ENCODE measurements around the gene VNN1.
"Not testable (repeated sequence)": the region's sequence is repeated elsewhere in the genome, so short reads cannot be mapped to it uniquely, and the experiment has no call there.

The VNN1 gene

DNA sequence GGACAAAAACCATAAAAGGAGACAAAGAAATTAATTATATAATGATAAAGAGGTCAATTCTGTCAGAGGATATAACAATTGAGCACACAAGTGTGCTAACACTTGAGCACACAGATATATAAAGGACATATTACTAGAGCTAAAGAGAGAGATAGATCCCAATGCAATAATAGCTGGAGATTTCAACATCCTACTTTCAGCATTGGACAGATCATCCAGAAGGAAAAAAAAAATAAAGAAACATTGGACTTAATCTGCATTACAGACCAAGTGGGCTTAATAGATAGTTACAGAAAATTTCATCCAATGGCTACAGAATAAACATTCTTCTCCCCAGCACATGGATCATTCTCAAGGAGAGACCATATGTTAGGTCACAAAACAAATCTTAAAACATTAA is 9.9 kb downstream of the VNN1 start:
- Mint-ChIP-seq H3K27ac (no peak overlapping the region), H3K9me3 (peaks cover 12% of the 10 kb centered on the region), H3K4me1 (no peaks in the 10 kb centered on the region), H3K4me3 (no peak overlapping the region), H3K36me3 (no peaks in the 10 kb centered on the region)
- ATAC-seq (no peak), DNase-seq (ENCODE audit: low spot score in 2 of 2) (no peak)

DNA sequence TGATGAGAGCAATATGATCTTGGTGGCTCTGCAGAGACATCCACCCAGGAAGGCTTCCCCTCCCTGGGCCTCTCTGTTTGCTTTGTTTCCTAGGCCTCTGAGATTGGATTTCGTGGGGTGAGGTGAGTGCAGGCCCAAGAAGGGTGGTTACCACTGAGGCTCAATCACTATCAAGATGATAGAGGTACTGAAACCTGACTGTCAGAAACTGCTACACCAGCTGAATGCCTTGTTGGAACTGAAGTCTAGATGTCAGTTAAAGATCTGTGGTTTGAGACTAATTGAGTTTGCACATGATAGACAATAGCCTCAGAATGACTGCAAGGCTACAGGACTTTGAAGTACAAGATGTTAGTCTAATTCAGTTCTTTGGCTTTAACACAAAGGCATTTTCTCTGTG is 15.2 kb downstream of the VNN1 start:
- ATAC-seq: no peak
- no peaks in the 10 kb centered on the region for H3K4me1 Mint-ChIP-seq
- H3K27ac Mint-ChIP-seq: no peak overlapping the region
- peaks cover 14% of the 10 kb centered on the region for H3K9me3 Mint-ChIP-seq
- H3K4me3 Mint-ChIP-seq: no peak overlapping the region
- DNase-seq (ENCODE audit: low spot score in 2 of 2): no peak
- H3K36me3 Mint-ChIP-seq: no peaks in the 10 kb centered on the region

DNA sequence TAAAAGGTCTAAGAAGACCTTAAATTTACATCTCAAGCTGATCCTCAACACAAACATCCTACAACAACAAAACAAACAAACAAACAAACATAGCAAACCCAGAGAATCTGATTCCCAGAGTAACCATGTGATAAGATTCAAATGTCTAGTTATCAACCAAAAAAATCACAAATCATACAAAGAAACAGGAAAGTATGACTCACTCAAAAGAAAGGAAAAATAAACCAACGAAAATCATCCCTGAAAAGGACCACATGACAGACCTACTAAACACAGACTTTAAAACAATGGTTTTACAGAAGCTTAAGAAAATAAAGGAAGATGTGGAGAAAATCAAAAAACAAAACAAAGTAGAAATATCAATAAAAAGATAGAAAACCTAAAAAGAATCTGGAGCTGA is 18.1 kb downstream of the VNN1 start:
- Mint-ChIP-seq H3K4me3 (no peak overlapping the region), H3K9me3 (peaks cover 11% of the 10 kb centered on the region), H3K27ac (no peak overlapping the region), H3K36me3 (no peaks in the 10 kb centered on the region), H3K4me1 (no peaks in the 10 kb centered on the region)
- no peak for ATAC-seq
- no peak for DNase-seq (ENCODE audit: low spot score in 2 of 2)

DNA sequence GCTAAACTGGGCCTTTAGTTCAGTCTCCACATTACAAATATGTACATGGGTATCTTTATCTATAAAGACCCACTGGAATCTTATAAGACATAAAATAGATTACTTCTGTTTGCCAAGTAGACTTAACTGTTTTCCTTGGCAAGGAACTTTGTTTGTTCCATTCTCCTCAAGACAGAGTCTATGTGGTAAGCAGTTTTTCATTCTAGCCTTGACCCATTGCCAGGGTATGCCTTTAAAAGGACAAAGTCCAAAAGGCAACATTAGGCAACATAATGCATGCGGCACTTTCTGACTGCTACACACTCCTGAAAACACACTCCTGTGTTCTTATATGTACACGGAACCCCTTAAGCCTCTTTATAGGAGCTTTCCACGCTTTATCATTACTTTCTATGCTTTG is 20.4 kb downstream of the VNN1 start:
- Mint-ChIP-seq H3K4me1 (no peaks in the 10 kb centered on the region), H3K4me3 (no peak overlapping the region), H3K27ac (no peak overlapping the region), H3K36me3 (no peaks in the 10 kb centered on the region), H3K9me3 (peaks cover 11% of the 10 kb centered on the region)
- DNase-seq (ENCODE audit: low spot score in 2 of 2): no peak
- no peak for ATAC-seq

DNA sequence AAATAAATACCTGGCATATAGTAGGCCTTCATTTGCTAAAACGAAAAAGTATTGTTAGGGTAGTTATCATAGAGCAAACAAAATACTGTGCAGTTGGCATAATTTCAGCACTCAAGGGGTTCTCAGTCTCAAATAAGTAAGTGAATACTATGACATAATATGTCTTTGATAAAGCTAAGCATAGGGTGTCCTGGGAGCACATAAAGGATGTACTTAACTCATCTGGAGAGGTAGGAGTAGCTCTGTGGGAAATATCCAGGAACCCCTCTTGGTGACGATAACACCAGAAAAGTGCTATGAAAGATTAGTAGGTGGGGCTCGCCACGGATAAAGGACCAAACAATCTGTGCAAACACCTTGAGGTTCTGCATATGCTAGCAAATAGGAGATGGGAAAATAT is 23.2 kb downstream of the VNN1 start:
- peaks cover 2% of the 10 kb centered on the region for H3K9me3 Mint-ChIP-seq
- no peaks in the 10 kb centered on the region for H3K4me1 Mint-ChIP-seq
- no peaks in the 10 kb centered on the region for H3K36me3 Mint-ChIP-seq

DNA sequence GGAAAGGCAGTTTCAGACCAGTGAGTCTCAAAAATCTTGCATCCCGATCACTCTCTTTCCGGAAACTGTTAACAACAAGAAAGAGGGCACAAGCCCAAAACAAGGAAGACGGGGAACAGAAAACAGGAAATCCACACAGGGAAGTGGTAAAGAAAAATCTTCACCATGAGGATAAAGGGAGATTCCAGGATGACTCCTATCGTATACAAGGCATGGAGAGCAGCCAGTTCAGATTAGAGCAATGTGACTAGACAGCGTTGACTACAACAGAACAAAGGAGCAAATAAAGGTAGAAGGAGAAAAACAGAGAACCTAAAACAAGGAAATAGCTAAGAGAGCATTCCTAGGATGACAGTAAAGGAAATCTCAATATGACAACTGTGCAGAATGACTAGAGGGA is 26.5 kb downstream of the VNN1 start:
- Mint-ChIP-seq H3K27ac (no peak overlapping the region), H3K4me1 (no peaks in the 10 kb centered on the region), H3K36me3 (no peaks in the 10 kb centered on the region), H3K4me3 (no peak overlapping the region), H3K9me3 (no peaks in the 10 kb centered on the region)
- DNase-seq (ENCODE audit: low spot score in 2 of 2): no peak
- ATAC-seq: no peak

More for the DNA sequence above, 23.2 kb downstream of the VNN1 start:
- Mint-ChIP-seq H3K4me3 (no peak overlapping the region), H3K27ac (no peak overlapping the region)
- DNase-seq (ENCODE audit: low spot score in 2 of 2) (no peak), ATAC-seq (no peak)

DNA sequence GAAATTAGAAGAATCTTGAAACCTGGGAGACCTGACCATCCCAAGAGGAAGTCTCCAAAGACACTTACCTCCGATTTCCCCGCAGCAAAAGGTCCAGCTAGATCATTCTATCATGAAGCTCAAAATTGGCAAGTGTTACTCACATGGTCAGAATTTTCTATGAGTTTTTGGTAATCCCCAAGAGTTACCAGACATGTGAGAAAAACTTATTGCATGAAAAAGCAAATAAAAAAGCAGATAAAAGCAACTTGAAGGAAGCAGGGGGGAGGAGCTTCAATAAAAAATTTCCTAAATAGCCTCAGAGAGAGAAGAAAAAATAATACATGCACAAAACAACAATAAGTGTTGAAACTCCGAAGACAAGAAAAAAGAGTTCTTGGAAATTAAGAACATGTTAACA is 27.3 kb downstream of the VNN1 start:
- H3K27ac Mint-ChIP-seq: no peak overlapping the region
- no peaks in the 10 kb centered on the region for H3K9me3 Mint-ChIP-seq
- H3K36me3 Mint-ChIP-seq: no peaks in the 10 kb centered on the region
- no peaks in the 10 kb centered on the region for H3K4me1 Mint-ChIP-seq
- no peak for ATAC-seq
- H3K4me3 Mint-ChIP-seq: no peak overlapping the region
- DNase-seq (ENCODE audit: low spot score in 2 of 2): no peak

DNA sequence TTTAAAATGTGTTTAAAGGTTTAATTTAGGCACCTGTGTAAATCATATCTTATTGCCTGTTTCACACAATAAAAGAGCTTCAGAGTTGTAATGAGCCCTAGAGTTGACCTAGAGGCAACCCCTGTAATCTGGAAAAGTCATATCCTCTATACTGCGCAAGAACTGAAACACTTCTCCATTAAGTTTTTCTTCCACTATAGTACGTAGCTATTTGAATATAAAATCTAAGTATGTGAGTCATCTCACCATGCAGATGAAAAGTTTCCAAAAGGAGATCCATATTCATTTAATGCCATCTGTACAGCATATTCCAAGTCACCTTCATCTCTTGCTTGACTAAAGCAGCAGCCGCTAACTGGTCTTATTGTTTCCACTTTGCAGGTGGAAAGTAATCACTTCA is 28.8 kb downstream of the VNN1 start:
- Mint-ChIP-seq H3K4me1 (no peaks in the 10 kb centered on the region), H3K9me3 (no peaks in the 10 kb centered on the region), H3K27ac (no peak overlapping the region), H3K4me3 (no peak overlapping the region), H3K36me3 (no peaks in the 10 kb centered on the region)
- DNase-seq (ENCODE audit: low spot score in 2 of 2) (no peak), ATAC-seq (no peak)

DNA sequence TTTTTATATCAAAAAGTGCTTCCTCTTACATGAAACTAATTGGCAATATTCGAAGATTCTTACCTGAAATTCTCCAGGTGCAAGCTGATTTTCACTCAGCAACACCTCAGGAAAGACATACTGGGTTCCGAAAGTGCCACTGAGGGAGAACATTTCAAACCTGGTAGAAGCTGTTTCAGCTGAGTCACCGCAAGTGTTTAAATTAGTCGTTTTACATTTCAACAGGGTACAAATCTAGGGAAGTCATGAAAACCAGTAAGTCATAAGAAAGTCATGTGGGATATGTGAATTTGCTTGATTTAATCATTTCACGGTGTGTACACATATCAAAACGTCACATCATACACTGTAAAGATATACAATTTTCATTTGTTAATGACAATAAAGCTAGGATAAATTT is 29.6 kb downstream of the VNN1 start:
- no peak overlapping the region for H3K27ac Mint-ChIP-seq
- no peak for DNase-seq (ENCODE audit: low spot score in 2 of 2)
- H3K4me1 Mint-ChIP-seq: no peaks in the 10 kb centered on the region
- no peaks in the 10 kb centered on the region for H3K36me3 Mint-ChIP-seq
- no peaks in the 10 kb centered on the region for H3K9me3 Mint-ChIP-seq
- no peak for ATAC-seq
- no peak overlapping the region for H3K4me3 Mint-ChIP-seq

DNA sequence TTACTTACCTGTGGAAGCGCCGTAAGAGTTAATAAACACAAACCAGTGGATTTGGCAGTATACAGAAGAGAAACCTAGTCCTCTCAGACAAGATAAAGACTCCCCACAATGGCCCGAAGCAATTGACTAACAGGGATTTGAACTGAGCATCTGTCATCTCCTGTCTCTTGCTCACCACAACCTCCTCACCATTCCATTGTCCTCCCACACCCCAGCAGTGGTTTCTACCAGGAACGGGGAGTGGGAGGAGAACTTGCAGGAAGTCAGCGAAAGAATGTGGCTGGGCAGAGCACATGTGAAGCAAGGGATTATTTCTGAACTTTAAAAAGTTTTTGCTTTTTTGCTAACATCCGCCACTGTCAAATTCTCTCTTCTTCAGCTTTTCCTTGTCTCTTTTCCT is 30.3 kb downstream of the VNN1 start:
- no peak for DNase-seq (ENCODE audit: low spot score in 2 of 2)
- ATAC-seq: no peak
- no peak overlapping the region for H3K4me3 Mint-ChIP-seq
- no peaks in the 10 kb centered on the region for H3K9me3 Mint-ChIP-seq
- no peaks in the 10 kb centered on the region for H3K36me3 Mint-ChIP-seq
- H3K4me1 Mint-ChIP-seq: no peaks in the 10 kb centered on the region
- no peak overlapping the region for H3K27ac Mint-ChIP-seq

DNA sequence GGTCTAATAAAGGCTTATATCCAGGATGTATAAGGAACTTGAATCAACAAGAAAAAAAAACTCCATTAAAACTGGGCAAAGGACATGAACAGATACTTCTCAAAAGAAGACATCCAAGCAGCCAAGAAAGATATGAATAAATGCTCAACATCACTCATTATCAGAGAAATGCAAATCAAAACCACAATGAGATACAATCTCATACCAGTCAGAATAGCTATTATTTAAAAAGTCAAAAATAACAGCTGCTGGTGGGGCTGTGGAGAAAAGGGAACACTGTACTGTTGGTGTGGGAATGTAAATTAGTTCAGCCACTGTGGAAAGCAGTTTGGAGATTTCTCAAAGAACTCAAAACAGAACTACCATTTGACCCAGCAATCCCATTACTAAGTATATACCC is 34.8 kb downstream of the VNN1 start:
- ATAC-seq; H3K27ac Mint-ChIP-seq; H3K36me3 Mint-ChIP-seq; DNase-seq (ENCODE audit: low spot score in 2 of 2); H3K4me3 Mint-ChIP-seq; H3K4me1 Mint-ChIP-seq; H3K9me3 Mint-ChIP-seq: not testable (repeated sequence)

DNA sequence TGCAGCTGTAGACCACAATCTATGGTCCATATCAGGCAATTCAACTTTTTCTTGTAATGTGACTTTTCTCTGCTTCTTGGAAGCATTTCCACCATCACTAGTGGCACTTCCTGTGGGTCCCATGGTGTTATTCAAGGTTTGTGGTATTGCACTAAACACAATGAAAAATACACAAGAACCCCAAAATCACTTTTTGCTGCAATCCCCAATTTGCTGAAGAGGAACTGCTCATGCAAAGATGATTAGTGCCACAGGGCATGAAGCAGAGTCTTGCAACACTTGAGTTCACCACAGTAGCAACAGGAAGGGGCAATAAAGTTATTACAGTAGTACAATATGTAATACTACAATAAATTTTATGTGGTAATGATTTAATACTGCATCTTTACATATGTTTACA is 38.1 kb downstream of the VNN1 start:
- H3K27ac Mint-ChIP-seq: no peak overlapping the region
- H3K9me3 Mint-ChIP-seq: no peaks in the 10 kb centered on the region
- no peaks in the 10 kb centered on the region for H3K36me3 Mint-ChIP-seq
- no peak overlapping the region for H3K4me3 Mint-ChIP-seq
- no peak for DNase-seq (ENCODE audit: low spot score in 2 of 2)
- no peaks in the 10 kb centered on the region for H3K4me1 Mint-ChIP-seq
- ATAC-seq: no peak

DNA sequence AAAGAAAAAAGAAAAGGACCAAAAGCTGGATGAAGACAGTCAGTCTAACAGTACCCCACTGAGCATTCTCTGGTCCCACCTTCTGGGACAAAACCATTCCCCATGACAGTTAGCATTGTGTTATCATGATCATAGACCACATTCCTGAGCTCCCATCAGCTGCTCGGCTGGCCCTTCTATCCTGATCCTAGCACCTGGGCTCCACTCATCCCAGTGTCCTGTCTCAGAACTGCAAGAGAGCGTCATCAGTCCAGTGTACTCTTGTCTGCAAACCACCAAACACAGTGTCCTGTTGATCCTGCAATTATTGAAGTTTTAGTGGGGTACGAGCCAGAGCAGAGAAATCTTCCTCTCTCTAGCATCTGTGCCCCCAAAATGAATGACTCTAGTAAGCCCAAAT is 38.9 kb downstream of the VNN1 start:
- Mint-ChIP-seq H3K9me3 (no peaks in the 10 kb centered on the region), H3K4me3 (no peak overlapping the region), H3K36me3 (no peaks in the 10 kb centered on the region), H3K27ac (no peak overlapping the region), H3K4me1 (peaks cover under 1% of the 10 kb centered on the region)
- ATAC-seq: no peak
- DNase-seq (ENCODE audit: low spot score in 2 of 2): no peak

DNA sequence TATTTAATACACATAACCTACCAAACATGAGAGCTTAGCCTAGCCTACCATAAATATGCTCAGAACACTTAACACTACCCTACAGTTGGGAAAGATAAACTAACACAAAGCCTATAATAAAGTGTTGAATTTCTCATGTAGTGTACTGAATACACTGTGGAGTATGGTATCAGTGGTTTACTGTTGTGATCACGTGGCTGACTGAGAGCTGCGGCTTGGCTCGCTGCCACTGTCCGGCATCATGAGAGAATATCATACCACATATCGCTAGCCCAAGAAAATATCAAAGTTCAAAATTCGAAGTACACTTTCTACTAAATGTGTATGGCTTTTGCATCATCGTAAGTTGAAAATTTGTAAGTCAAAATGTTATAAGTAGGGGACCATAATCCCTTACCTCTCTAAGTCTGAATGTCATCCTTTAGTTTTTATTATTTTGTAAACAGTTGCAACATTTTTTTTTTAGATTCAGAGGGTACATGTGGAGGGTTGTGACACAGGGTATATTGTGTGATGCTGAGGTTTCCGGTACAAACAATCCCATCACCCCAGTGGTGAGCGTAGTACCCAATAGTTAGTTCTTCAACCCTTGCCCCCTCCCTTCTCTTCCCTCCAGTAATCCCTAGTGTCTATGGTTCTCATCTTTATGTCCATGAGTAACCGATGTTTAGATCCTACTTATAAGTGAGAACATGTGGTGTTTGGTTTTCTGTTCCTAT is 40.3 kb downstream of the VNN1 start:
- no peaks in the 10 kb centered on the region for H3K9me3 Mint-ChIP-seq
- DNase-seq (ENCODE audit: low spot score in 2 of 2) (no peak), ATAC-seq (peak; percentile 36)
- H3K4me1 Mint-ChIP-seq: peaks cover 5% of the 10 kb centered on the region
- H3K27ac Mint-ChIP-seq: no peak overlapping the region
- no peaks in the 10 kb centered on the region for H3K36me3 Mint-ChIP-seq
- H3K4me3 Mint-ChIP-seq: no peak overlapping the region

DNA sequence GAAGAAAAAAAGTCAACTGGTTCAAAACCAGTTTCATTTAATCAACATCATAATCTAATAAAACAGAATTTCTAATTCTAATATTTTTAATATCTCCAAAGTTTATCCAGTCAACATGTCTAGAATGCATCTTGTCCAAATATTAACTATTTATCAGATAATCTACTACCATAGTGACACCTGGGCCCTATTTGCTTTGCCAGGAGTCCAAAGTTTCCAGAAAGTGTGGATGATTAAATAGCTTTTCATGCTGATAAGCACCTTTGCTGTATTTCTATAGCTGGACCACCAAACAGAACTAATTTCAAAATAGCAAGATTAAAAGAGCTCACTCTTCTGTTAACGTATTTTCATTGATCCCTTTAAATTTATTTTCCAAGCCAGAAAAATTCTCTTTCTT is 42.6 kb downstream of the VNN1 start:
- no peak for ATAC-seq
- Mint-ChIP-seq H3K27ac (no peak overlapping the region), H3K36me3 (no peaks in the 10 kb centered on the region), H3K4me3 (no peak overlapping the region), H3K9me3 (no peaks in the 10 kb centered on the region), H3K4me1 (peaks cover 5% of the 10 kb centered on the region)
- no peak for DNase-seq (ENCODE audit: low spot score in 2 of 2)

DNA sequence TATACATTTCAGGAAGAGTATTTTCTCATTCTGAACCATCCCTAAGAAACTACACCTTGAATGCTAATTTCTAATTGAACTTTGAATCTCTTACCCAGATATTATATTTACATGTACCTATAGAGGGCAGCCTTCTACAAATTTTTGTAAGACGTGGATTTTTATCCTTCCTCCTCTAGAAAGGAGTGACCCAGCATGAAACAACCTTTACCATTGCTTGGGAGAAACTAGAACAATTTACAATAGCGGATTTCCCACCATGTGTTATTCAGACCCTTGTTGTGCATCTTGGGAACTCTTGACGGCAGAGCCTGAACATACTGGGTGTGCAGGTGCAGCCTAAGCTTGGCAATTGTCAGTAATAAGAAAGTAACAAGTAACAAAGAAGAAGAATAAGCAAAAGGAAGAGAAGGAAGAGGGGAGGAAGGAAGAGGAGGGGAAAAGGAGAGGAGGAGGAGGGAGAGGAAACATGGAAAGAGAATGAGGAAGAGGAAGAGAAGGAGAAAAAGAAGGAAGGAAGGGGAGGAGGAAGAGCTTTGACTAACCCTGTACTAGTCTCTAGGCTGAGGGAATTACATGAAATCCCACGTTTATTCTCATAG is 44.1 kb downstream of the VNN1 start:
- Mint-ChIP-seq H3K9me3 (no peaks in the 10 kb centered on the region), H3K4me1 (peaks cover 5% of the 10 kb centered on the region), H3K4me3 (no peak overlapping the region), H3K36me3 (no peaks in the 10 kb centered on the region), H3K27ac (no peak overlapping the region)
- ATAC-seq (peak; percentile 53), DNase-seq (ENCODE audit: low spot score in 2 of 2) (no peak)
